Smooth muscle cell (in vitro differentiated cells): ENCODE results near the gene MTF1. TPM values are rescaled to one million over a fixed set of nuclear protein-coding genes. Genes with fewer than 3 reads are reported as not detected.

Experiments used
- DNase-seq: peaks from one replicate; lab custom pipeline; 2025; ENCODE audit not compliant: unreplicated experiment; lab: John Stamatoyannopoulos, UW
- H2AFZ ChIP-seq: fragments of 200-600 bp; sonication (generic); 2 replicates; pipeline ENCODE4 v1.6.0; 2016; ENCODE audit warnings: antibody characterized with exemption, low read depth, mild to moderate bottlenecking
- H3F3A ChIP-seq: fragments of 200-600 bp; sonication (generic); 2 replicates; pipeline ENCODE4 v1.6.0; 2017; ENCODE audit warnings: antibody characterized with exemption, low read depth
- H3K27ac ChIP-seq: fragments of 200-600 bp; sonication (generic); 2 replicates; pipeline ENCODE4 v1.5.1; 2016; ENCODE audit warnings: low read depth, mild to moderate bottlenecking
- H3K27me3 ChIP-seq: fragments of 200-600 bp; sonication (generic); 2 replicates; pipeline ENCODE4 v1.6.1; 2016; ENCODE audit warnings: low read depth, mild to moderate bottlenecking
- H3K36me3 ChIP-seq: fragments of 200-600 bp; sonication (generic); 2 replicates; pipeline ENCODE4 v1.5.1; 2016; ENCODE audit warnings: low read depth
- H3K4me1 ChIP-seq: fragments of 200-600 bp; sonication (generic); 2 replicates; pipeline ENCODE4 v1.5.1; 2016; ENCODE audit warnings: low read depth
- H3K4me2 ChIP-seq: fragments of 200-600 bp; sonication (generic); 2 replicates; pipeline ENCODE4 v1.6.0; 2016; ENCODE audit warnings: mild to moderate bottlenecking
- H3K4me3 ChIP-seq: fragments of 200-600 bp; sonication (generic); 2 replicates; pipeline ENCODE4 v1.5.1; 2016; ENCODE audit warnings: mild to moderate bottlenecking
- H3K79me2 ChIP-seq: fragments of 200-600 bp; sonication (generic); 2 replicates; pipeline ENCODE4 v1.6.0; 2016; ENCODE audit warnings: low read depth, mild to moderate bottlenecking
- H3K9ac ChIP-seq: fragments of 200-600 bp; sonication (generic); 2 replicates; pipeline ENCODE4 v1.6.0; 2016; ENCODE audit warnings: low read depth
- H3K9me3 ChIP-seq: fragments of 200-600 bp; sonication (generic); replicated peaks from 2 replicates; pipeline ENCODE4 v1.5.1; 2016; ENCODE audit warnings: low read depth
- H4K20me1 ChIP-seq: fragments of 200-600 bp; sonication (generic); 2 replicates; pipeline ENCODE4 v1.6.0; 2016; ENCODE audit warnings: low read depth
- WGBS: methylation state at CpG from one replicate; pipeline ENCODE4 v1.1.7; 2016; ENCODE audit warnings: low lambda C conversion rate; 5-methylcytosine and 5-hydroxymethylcytosine counted together
- polyA plus RNA-seq: library from polyadenylated mRNA; unstranded; fragments of >200 nt; fragmentation: Nextera tagmentation; extraction: Ambion mirVana; gene quantifications from 2 replicates; pipeline ENCODE4 v1.2.1, GENCODE V29; 2016
- total RNA-seq: library from RNA; depleted of rRNA; stranded (reverse); fragments of >200 nt; gene quantifications from 2 replicates; pipeline ENCODE4 v1.2.3, GENCODE V29; 2014
- TF ChIP-seq, protein P1 (sequence below): fragments of 200-600 bp; sonication (generic); IDR thresholded peaks from 2 replicates; pipeline ENCODE4 v1.5.1; 2017; ENCODE audit warnings: borderline replicate concordance, mild to moderate bottlenecking, antibody characterized with exemption; ENCODE audit not compliant: insufficient read depth, poor library complexity, severe bottlenecking

Gene MTF1
- total and polyA plus RNA-seq, 2 experiments from 2014 or later = 6.8 to 25.9 TPM

DNA sequence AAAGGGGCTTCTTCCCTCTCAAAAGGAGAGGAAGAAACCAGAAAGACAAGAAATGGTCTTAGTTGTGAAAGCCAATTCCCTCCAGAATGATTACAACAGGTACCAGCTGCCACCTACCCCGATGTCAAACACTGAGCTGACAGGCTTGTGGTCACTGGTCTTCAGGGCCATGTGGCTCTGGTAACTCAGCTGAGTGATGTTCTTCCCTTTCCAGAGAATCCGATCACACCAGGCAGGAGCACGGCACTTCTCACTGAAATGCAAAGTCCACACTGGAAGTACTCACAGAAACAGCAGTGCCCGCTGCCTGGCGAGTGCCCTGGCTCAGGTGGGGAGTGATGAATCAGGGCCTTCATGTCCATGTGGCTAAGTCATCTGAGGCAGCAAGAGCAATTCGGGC, 18.7 kb upstream of the MTF1 start:
- Histone ChIP-seq H3K4me3 (no peak overlapping the region), H3K36me3 (peaks cover 25% of the 10 kb centered on the region), H3K9ac (no peak overlapping the region), H3K4me2 (no peak overlapping the region), H3K79me2 (no peaks in the 10 kb centered on the region), H3F3A (no peaks in the 10 kb centered on the region), H3K4me1 (no peaks in the 10 kb centered on the region), H3K27me3 (no peaks in the 10 kb centered on the region), H4K20me1 (no peaks in the 10 kb centered on the region), H3K9me3 (no peaks in the 10 kb centered on the region), H2AFZ (no peak overlapping the region), H3K27ac (no peak overlapping the region)
- no peak for DNase-seq
- TF ChIP-seq, protein P1, sequence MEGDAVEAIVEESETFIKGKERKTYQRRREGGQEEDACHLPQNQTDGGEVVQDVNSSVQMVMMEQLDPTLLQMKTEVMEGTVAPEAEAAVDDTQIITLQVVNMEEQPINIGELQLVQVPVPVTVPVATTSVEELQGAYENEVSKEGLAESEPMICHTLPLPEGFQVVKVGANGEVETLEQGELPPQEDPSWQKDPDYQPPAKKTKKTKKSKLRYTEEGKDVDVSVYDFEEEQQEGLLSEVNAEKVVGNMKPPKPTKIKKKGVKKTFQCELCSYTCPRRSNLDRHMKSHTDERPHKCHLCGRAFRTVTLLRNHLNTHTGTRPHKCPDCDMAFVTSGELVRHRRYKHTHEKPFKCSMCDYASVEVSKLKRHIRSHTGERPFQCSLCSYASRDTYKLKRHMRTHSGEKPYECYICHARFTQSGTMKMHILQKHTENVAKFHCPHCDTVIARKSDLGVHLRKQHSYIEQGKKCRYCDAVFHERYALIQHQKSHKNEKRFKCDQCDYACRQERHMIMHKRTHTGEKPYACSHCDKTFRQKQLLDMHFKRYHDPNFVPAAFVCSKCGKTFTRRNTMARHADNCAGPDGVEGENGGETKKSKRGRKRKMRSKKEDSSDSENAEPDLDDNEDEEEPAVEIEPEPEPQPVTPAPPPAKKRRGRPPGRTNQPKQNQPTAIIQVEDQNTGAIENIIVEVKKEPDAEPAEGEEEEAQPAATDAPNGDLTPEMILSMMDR = no peak
- 97% methylated on average over 6 of the region's 6 CpGs for WGBS

DNA sequence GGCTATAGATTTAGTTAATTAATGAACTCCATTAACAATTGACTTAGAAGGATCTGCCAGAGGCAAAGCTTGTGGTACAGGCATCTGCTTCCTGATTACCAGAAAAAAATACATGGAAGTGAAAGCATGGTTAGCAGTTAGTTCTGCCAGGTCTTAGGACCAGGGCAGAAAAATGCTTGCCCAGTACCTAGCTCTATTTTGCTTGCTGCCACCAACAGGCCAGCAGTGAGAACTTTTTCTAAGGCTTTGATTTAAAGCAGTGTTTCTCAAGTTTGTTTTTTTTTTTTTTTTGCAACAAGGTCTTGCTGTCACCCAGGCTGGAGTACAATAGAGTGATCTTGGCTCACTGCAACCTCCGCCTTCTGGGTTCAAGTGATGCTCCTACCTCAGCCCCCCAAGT, 16.4 kb upstream of the MTF1 start:
- WGBS = 100% methylated on average over 1 of the region's 1 CpG
- Histone ChIP-seq H3K79me2 (no peaks in the 10 kb centered on the region), H3K4me1 (no peaks in the 10 kb centered on the region), H3K4me2 (no peak overlapping the region), H3K9me3 (no peaks in the 10 kb centered on the region), H3F3A (no peaks in the 10 kb centered on the region), H3K36me3 (peaks cover 21% of the 10 kb centered on the region), H4K20me1 (no peaks in the 10 kb centered on the region), H3K9ac (no peak overlapping the region), H3K4me3 (no peak overlapping the region), H3K27me3 (no peaks in the 10 kb centered on the region), H3K27ac (no peak overlapping the region), H2AFZ (no peak overlapping the region)
- DNase-seq = no peak
- TF ChIP-seq, protein P1 = no peak

DNA sequence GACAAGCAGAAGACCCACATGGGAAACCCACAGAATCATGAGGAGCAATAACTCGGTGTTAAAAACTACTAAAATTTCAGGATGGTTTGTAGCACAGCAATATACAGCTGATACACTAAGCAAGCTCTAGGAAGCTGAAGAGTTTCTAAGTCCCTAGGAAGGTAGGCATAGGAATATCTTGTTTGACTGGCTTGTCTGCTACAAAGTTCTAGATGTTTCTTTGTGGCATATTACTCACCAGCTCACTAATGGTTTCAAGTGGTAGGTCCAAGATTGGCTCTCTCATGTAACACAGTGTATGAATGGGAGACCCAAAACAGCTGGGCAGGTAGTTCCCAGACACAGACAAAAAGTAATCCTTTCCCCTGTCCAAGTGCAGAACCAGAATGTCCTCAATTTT, 13.3 kb upstream of the MTF1 start:
- Histone ChIP-seq H3K4me2 (no peak overlapping the region), H3K9me3 (no peaks in the 10 kb centered on the region), H3K9ac (no peak overlapping the region), H3K4me1 (no peaks in the 10 kb centered on the region), H3K4me3 (no peak overlapping the region), H2AFZ (no peak overlapping the region), H3K27me3 (no peaks in the 10 kb centered on the region), H3K79me2 (no peaks in the 10 kb centered on the region), H3F3A (no peaks in the 10 kb centered on the region), H3K36me3 (peaks cover 13% of the 10 kb centered on the region), H4K20me1 (no peaks in the 10 kb centered on the region), H3K27ac (no peak overlapping the region)
- TF ChIP-seq, protein P1 = no peak
- no peak for DNase-seq
- 93% methylated on average over 1 of the region's 1 CpG for WGBS

DNA sequence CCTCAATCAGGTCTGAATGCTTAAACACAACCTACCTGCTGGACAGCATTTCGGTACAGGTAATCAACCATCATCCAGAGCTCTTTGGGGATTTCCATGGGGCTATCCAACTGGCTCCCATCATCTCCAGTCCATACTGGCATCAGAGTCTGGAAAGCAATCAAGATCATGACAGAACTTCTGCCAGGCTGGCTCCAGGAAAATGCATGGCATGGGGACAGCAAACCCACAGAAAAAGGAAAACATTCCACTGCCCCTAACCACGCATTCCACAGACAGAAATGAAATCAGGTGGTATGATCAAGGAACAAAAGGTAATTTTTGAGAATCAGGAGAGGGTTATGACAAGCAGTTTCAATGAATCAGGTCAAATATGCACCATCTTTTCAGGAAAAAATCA, 9.1 kb upstream of the MTF1 start:
- H2AFZ ChIP-seq = no peak overlapping the region
- H3K36me3 ChIP-seq = peaks cover 5% of the 10 kb centered on the region
- no peak overlapping the region for H3K9ac ChIP-seq
- H3K79me2 ChIP-seq = no peaks in the 10 kb centered on the region
- H3F3A ChIP-seq = no peaks in the 10 kb centered on the region
- no peak overlapping the region for H3K27ac ChIP-seq
- H3K4me3 ChIP-seq = no peak overlapping the region
- H3K4me1 ChIP-seq = no peaks in the 10 kb centered on the region
- WGBS = 97% methylated on average over 2 of the region's 2 CpGs
- H3K4me2 ChIP-seq = no peak overlapping the region
- TF ChIP-seq, protein P1 = no peak
- no peaks in the 10 kb centered on the region for H3K27me3 ChIP-seq
- no peaks in the 10 kb centered on the region for H4K20me1 ChIP-seq
- DNase-seq = no peak
- no peaks in the 10 kb centered on the region for H3K9me3 ChIP-seq
